Measurements from ENCODE around the gene SLC8A1. TPM values are rescaled to one million over a fixed set of nuclear protein-coding genes. Genes with fewer than 3 reads are reported as not detected.

Gene SLC8A1
- total RNA-seq, 2 experiments from 2014 or later: 0.47 to 0.59 TPM

DNA sequence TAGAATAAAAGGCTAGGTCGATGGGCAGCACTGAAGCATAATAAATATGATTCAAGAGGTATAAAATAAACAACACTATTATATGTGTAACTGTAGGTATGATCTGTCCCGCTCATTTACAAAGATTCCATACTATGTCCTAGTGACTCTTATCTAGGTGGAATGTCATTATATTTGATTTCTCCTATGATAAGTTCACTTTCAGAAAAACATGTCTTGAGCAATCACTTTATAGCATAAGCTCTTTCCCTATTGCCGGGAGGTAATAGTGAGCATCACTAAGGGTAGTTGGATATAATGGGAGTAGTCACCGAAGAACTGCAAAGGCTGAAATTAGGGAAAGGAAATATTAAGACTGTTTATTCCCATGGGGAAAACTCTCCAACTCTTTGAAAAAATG is 342.5 kb downstream of the SLC8A1 start:
- no peak for DNase-seq
- no peak for ATAC-seq (ENCODE audit: poor library complexity)
- H3K4me1 ChIP-seq (ENCODE audit: insufficient read depth, low read length): no peaks in the 10 kb centered on the region
- ChIA-PET POLR2A (no interaction called here), CTCF (no interaction called here)
- H3K27me3 Mint-ChIP-seq: no peaks in the 10 kb centered on the region
- H3K27me3 ChIP-seq (ENCODE audit: control insufficient read depth in 1 of 2, insufficient read depth in 2 of 2, low read length in 2 of 2): no peaks in the 10 kb centered on the region
- no peaks in the 10 kb centered on the region for H3K9me3 ChIP-seq (ENCODE audit: control insufficient read depth in 1 of 2, insufficient read depth in 1 of 2, low read length in 2 of 2)
- H3K4me3 ChIP-seq (ENCODE audit: low read length): no peak overlapping the region
- no peak overlapping the region for H3K4me3 Mint-ChIP-seq
- no peaks in the 10 kb centered on the region for H3K36me3 Mint-ChIP-seq (ENCODE audit: low read depth)
- no peaks in the 10 kb centered on the region for H3K9me3 Mint-ChIP-seq
- TF ChIP-seq, protein P1, sequence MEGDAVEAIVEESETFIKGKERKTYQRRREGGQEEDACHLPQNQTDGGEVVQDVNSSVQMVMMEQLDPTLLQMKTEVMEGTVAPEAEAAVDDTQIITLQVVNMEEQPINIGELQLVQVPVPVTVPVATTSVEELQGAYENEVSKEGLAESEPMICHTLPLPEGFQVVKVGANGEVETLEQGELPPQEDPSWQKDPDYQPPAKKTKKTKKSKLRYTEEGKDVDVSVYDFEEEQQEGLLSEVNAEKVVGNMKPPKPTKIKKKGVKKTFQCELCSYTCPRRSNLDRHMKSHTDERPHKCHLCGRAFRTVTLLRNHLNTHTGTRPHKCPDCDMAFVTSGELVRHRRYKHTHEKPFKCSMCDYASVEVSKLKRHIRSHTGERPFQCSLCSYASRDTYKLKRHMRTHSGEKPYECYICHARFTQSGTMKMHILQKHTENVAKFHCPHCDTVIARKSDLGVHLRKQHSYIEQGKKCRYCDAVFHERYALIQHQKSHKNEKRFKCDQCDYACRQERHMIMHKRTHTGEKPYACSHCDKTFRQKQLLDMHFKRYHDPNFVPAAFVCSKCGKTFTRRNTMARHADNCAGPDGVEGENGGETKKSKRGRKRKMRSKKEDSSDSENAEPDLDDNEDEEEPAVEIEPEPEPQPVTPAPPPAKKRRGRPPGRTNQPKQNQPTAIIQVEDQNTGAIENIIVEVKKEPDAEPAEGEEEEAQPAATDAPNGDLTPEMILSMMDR (IDR thresholded peaks at IDR 0.05): no peak
- no peak overlapping the region for H3K27ac ChIP-seq (ENCODE audit: low read depth in 1 of 2, low read length in 2 of 2)
- H3K27ac Mint-ChIP-seq: no peak overlapping the region
- no peaks in the 10 kb centered on the region for H3K36me3 ChIP-seq (ENCODE audit: insufficient read depth, low read length)
- intact Hi-C loops (cut with DNase I, micrococcal nuclease): no loop called here
- no peaks in the 10 kb centered on the region for H3K4me1 Mint-ChIP-seq (ENCODE audit: low read depth)

DNA sequence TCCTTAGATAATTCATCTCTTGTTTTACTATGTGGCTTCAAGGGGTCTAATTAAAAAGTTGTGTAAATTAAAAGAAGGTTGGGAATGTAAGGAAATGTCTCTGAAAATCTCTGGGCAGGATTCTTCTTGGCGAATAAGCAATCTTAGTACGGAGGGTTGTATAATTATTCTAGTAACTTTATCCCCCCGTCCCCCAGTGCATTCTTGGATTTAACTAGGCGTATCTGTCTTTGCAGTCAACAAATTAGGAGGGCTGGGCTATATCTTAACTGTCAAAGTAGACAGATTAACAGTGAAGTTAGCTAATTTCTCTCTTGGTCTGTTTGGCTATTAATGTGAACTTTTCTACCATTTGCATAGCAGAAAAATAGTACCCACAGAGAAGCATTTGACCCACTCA is 343.0 kb downstream of the SLC8A1 start:
- no peaks in the 10 kb centered on the region for H3K4me1 Mint-ChIP-seq (ENCODE audit: low read depth)
- no peaks in the 10 kb centered on the region for H3K9me3 Mint-ChIP-seq
- DNase-seq: no peak
- Histone ChIP-seq H3K36me3 (ENCODE audit: insufficient read depth, low read length) (no peaks in the 10 kb centered on the region), H3K9me3 (ENCODE audit: control insufficient read depth in 1 of 2, insufficient read depth in 1 of 2, low read length in 2 of 2) (no peaks in the 10 kb centered on the region), H3K27ac (ENCODE audit: low read depth in 1 of 2, low read length in 2 of 2) (no peak overlapping the region), H3K4me1 (ENCODE audit: insufficient read depth, low read length) (no peaks in the 10 kb centered on the region), H3K27me3 (ENCODE audit: control insufficient read depth in 1 of 2, insufficient read depth in 2 of 2, low read length in 2 of 2) (no peaks in the 10 kb centered on the region), H3K4me3 (ENCODE audit: low read length) (no peak overlapping the region)
- H3K27me3 Mint-ChIP-seq: no peaks in the 10 kb centered on the region
- no peaks in the 10 kb centered on the region for H3K36me3 Mint-ChIP-seq (ENCODE audit: low read depth)
- CTCF ChIA-PET: no interaction called here
- no peak overlapping the region for H3K27ac Mint-ChIP-seq
- ATAC-seq (ENCODE audit: poor library complexity): no peak
- TF ChIP-seq, protein P1 (IDR thresholded peaks at IDR 0.05): no peak
- POLR2A ChIA-PET: no interaction called here
- intact Hi-C loops (cut with DNase I, micrococcal nuclease): no loop called here
- H3K4me3 Mint-ChIP-seq: no peak overlapping the region

DNA sequence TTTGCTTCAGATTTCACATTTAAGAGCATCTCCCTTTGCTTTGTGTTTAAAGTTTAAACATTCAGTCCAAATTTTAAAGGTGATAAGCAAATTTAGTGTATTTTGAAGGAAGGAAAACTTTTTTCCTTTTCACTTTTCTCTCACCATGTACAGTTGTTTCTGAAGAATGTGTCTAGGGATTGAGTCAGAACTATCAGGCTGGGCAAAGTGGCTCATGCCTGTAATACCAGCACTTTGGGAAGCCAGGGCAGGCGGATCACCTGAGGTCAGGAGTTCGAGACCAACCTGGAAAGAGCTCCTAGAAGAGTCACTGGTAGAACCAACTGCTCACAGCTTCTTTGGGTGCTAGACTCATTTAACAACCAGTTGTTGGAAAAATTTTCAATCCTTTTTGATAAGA is 345.8 kb downstream of the SLC8A1 start:
- Mint-ChIP-seq H3K27ac (no peak overlapping the region), H3K36me3 (ENCODE audit: low read depth) (no peaks in the 10 kb centered on the region)

More for the DNA sequence above, 345.8 kb downstream of the SLC8A1 start:
- TF ChIP-seq, protein P1 (IDR thresholded peaks at IDR 0.05): no peak
- ATAC-seq (ENCODE audit: poor library complexity) (no peak), DNase-seq (no peak)
- Histone ChIP-seq H3K36me3 (ENCODE audit: insufficient read depth, low read length) (no peaks in the 10 kb centered on the region), H3K27me3 (ENCODE audit: control insufficient read depth in 1 of 2, insufficient read depth in 2 of 2, low read length in 2 of 2) (no peaks in the 10 kb centered on the region), H3K9me3 (ENCODE audit: control insufficient read depth in 1 of 2, insufficient read depth in 1 of 2, low read length in 2 of 2) (no peaks in the 10 kb centered on the region), H3K4me1 (ENCODE audit: insufficient read depth, low read length) (no peaks in the 10 kb centered on the region), H3K27ac (ENCODE audit: low read depth in 1 of 2, low read length in 2 of 2) (no peak overlapping the region), H3K4me3 (ENCODE audit: low read length) (no peak overlapping the region)
- ChIA-PET CTCF (interaction anchor here (1.1 to 1.2 kb wide), 2 partner anchors 10 to 16 kb away, joined by 3 read pairs; no protein-coding TSS in a partner anchor), POLR2A (no interaction called here)
- H3K27me3 Mint-ChIP-seq: no peaks in the 10 kb centered on the region
- intact Hi-C loops (cut with DNase I, micrococcal nuclease): no loop called here
- no peak overlapping the region for H3K4me3 Mint-ChIP-seq
- H3K9me3 Mint-ChIP-seq: no peaks in the 10 kb centered on the region
- no peaks in the 10 kb centered on the region for H3K4me1 Mint-ChIP-seq (ENCODE audit: low read depth)
